OCI-LY1 (cell line): ENCODE measurements around the gene SLC5A11.
"Not testable (repeated sequence)": the region's sequence is repeated elsewhere in the genome, so short reads cannot be mapped to it uniquely, and the experiment has no call there.

Source experiments
- H2AFZ ChIP-seq: fragments of 200-600 bp; sonication (generic), shearing (Covaris generic); 2 replicates; pipeline ENCODE4 v1.6.0; 2014; ENCODE audit warnings: antibody characterized with exemption, mild to moderate bottlenecking, low read length
- H3F3A ChIP-seq: fragments of 200-600 bp; sonication (generic), shearing (Covaris generic); 2 replicates; pipeline ENCODE4 v1.6.0; 2014; ENCODE audit warnings: mild to moderate bottlenecking, antibody characterized with exemption, low read length, moderate library complexity; ENCODE audit not compliant: insufficient read depth
- H3K27ac ChIP-seq: fragments of 200-600 bp; sonication (generic); 2 replicates; pipeline ENCODE4 v1.5.1; 2014; ENCODE audit warnings: low read length, mixed run types, mild to moderate bottlenecking, low read depth; ENCODE audit not compliant: poor library complexity, severe bottlenecking
- H3K27me3 ChIP-seq: fragments of 200-600 bp; sonication (generic); 2 replicates; pipeline ENCODE4 v1.6.0; 2014; ENCODE audit warnings: antibody characterized with exemption, mild to moderate bottlenecking, low read length, moderate library complexity; ENCODE audit not compliant: insufficient read depth
- H3K36me3 ChIP-seq: fragments of 200-600 bp; sonication (generic); 2 replicates; pipeline ENCODE4 v1.6.1; 2014; ENCODE audit warnings: mild to moderate bottlenecking, antibody characterized with exemption, low read length, moderate library complexity, mixed read lengths; ENCODE audit not compliant: insufficient read depth
- H3K4me1 ChIP-seq: fragments of 200-600 bp; sonication (generic); 2 replicates; pipeline ENCODE4 v1.5.1; 2014; ENCODE audit warnings: mild to moderate bottlenecking, low read length, moderate library complexity; ENCODE audit not compliant: insufficient read depth, severe bottlenecking
- H3K4me2 ChIP-seq: fragments of 200-600 bp; sonication (generic), shearing (Covaris generic); 2 replicates; pipeline ENCODE4 v1.6.1; 2014; ENCODE audit warnings: low read length
- H3K4me3 ChIP-seq: fragments of 200-600 bp; sonication (generic); 2 replicates; pipeline ENCODE4 v1.5.1; 2014; ENCODE audit warnings: low read length, low read depth, mild to moderate bottlenecking, mixed read lengths; ENCODE audit not compliant: poor library complexity, severe bottlenecking
- H3K79me2 ChIP-seq: fragments of 200-600 bp; shearing (Covaris generic); 2 replicates; pipeline ENCODE4 v1.6.1; 2016; ENCODE audit warnings: mixed run types, low read length, mixed read lengths; ENCODE audit not compliant: insufficient read depth
- H3K9ac ChIP-seq: fragments of 200-600 bp; sonication (generic), shearing (Covaris generic); 2 replicates; pipeline ENCODE4 v1.6.1; 2014; ENCODE audit warnings: mild to moderate bottlenecking, low read length, mixed read lengths
- H3K9me2 ChIP-seq: fragments of 200-600 bp; sonication (generic), shearing (Covaris generic); 2 replicates; pipeline ENCODE4 v1.6.1; 2014; ENCODE audit warnings: low read depth, mild to moderate bottlenecking, low read length, mixed read lengths
- H3K9me3 ChIP-seq: fragments of 200-600 bp; shearing (Covaris generic); 2 replicates; pipeline ENCODE4 v1.6.1; 2014; ENCODE audit warnings: low read length, mixed read lengths
- H4K20me1 ChIP-seq: fragments of 200-600 bp; sonication (generic), shearing (Covaris generic); 2 replicates; pipeline ENCODE4 v1.6.0; 2016; ENCODE audit warnings: mild to moderate bottlenecking, low read length; ENCODE audit not compliant: insufficient read depth
- EZH2 ChIP-seq: fragments of 200-600 bp; sonication (generic), shearing (Covaris generic); IDR thresholded peaks from 2 replicates; pipeline ENCODE4 v1.8.0; 2017; ENCODE audit warnings: borderline replicate concordance, mixed run types, mild to moderate bottlenecking, antibody characterized with exemption, low read length, moderate library complexity, mixed read lengths
- TF ChIP-seq, protein P1 (sequence below): fragments of 200-600 bp; sonication (generic), shearing (Covaris generic); IDR thresholded peaks from 2 replicates; pipeline ENCODE4 v1.5.1; 2017; ENCODE audit warnings: mild to moderate bottlenecking, antibody characterized with exemption, low read length, moderate library complexity, mixed read lengths

Gene SLC5A11

GRCh38 chr16:24855678-24856077, 9.9 kb downstream of the SLC5A11 start:
- H3K4me1 ChIP-seq = no peaks in the 10 kb centered on the region
- H3K27me3 ChIP-seq = no peaks in the 10 kb centered on the region

DNA sequence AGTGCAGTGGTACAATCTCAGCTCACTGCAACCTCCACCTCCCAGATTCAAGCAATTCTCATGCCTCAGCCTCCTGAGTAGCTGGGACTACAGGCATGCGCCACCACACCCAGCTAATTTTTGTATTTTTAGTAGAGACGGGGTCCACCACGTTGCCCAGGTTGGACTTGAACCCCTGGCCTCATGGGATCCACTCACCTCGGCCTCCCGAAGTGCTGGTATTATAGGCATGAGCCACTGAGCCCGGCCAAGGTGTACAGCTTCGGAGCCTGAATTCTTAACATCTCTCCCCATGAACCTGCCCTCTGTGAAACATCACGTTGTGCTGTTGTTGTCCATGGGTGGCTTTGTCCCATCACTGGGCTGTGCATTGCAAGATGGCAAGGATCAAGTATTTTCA, 11.1 kb downstream of the SLC5A11 start:
- H3K79me2 ChIP-seq, H3K9ac ChIP-seq, H2AFZ ChIP-seq, H3K4me3 ChIP-seq, H3K4me1 ChIP-seq, H4K20me1 ChIP-seq, H3K27me3 ChIP-seq, H3K4me2 ChIP-seq, H3K36me3 ChIP-seq, H3F3A ChIP-seq, H3K9me2 ChIP-seq, H3K9me3 ChIP-seq, H3K27ac ChIP-seq: not testable (repeated sequence)

More at GRCh38 chr16:24855678-24856077, 9.9 kb downstream of the SLC5A11 start:
- no peaks in the 10 kb centered on the region for H3K9me2 ChIP-seq
- no peak overlapping the region for H3K27ac ChIP-seq
- no peak overlapping the region for H3K9ac ChIP-seq
- TF ChIP-seq EZH2 = no peak
- TF ChIP-seq, protein P1, sequence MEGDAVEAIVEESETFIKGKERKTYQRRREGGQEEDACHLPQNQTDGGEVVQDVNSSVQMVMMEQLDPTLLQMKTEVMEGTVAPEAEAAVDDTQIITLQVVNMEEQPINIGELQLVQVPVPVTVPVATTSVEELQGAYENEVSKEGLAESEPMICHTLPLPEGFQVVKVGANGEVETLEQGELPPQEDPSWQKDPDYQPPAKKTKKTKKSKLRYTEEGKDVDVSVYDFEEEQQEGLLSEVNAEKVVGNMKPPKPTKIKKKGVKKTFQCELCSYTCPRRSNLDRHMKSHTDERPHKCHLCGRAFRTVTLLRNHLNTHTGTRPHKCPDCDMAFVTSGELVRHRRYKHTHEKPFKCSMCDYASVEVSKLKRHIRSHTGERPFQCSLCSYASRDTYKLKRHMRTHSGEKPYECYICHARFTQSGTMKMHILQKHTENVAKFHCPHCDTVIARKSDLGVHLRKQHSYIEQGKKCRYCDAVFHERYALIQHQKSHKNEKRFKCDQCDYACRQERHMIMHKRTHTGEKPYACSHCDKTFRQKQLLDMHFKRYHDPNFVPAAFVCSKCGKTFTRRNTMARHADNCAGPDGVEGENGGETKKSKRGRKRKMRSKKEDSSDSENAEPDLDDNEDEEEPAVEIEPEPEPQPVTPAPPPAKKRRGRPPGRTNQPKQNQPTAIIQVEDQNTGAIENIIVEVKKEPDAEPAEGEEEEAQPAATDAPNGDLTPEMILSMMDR = no peak
- no peaks in the 10 kb centered on the region for H3K79me2 ChIP-seq
- H4K20me1 ChIP-seq = no peaks in the 10 kb centered on the region
- no peak overlapping the region for H3K4me2 ChIP-seq
- H3K9me3 ChIP-seq = no peaks in the 10 kb centered on the region
- no peak overlapping the region for H2AFZ ChIP-seq
- no peak overlapping the region for H3K4me3 ChIP-seq
- no peaks in the 10 kb centered on the region for H3F3A ChIP-seq
- H3K36me3 ChIP-seq = no peaks in the 10 kb centered on the region

DNA sequence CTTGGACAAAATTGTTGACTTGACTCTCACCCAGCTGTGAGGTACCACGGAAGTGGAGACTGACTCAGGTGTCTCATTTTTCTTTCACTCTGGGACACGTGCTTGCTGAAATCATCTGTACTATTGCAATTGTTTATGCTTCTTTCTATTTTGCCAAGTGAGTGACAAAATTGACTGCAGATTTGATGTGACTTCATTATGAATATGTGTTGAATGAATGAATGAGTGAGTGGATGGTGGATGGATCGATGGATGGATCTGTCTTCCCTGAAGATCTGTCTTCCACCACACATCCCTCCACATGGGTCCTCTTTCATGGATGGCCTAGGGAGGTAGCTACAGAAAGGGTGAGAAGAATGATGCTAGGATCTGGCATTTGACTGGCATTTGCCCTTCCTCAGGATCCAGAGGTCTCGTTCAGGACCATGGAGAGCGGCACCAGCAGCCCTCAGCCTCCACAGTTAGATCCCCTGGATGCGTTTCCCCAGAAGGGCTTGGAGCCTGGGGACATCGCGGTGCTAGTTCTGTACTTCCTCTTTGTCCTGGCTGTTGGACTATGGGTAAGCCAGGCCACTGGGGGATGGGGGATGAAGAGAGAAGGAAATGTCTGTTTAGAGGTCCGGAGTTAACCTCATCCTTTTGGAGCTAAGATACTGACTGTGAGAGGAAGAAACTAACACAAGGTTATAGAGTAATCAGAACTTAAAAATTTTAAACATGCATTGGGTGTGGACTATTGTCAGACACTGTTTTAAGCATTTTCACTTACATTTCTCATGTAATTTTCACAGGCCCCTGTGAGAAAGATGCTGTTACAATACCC, 12.7 kb downstream of the SLC5A11 start:
- Histone ChIP-seq H3K9me3 (no peaks in the 10 kb centered on the region), H3F3A (no peaks in the 10 kb centered on the region), H2AFZ (no peak overlapping the region), H3K27ac (no peak overlapping the region), H3K27me3 (no peaks in the 10 kb centered on the region), H4K20me1 (no peaks in the 10 kb centered on the region), H3K36me3 (no peaks in the 10 kb centered on the region), H3K9ac (no peak overlapping the region), H3K4me3 (no peak overlapping the region), H3K4me2 (no peak overlapping the region), H3K4me1 (no peaks in the 10 kb centered on the region), H3K9me2 (no peaks in the 10 kb centered on the region), H3K79me2 (no peaks in the 10 kb centered on the region)
- TF ChIP-seq EZH2 = no peak
- TF ChIP-seq, protein P1 = no peak

DNA sequence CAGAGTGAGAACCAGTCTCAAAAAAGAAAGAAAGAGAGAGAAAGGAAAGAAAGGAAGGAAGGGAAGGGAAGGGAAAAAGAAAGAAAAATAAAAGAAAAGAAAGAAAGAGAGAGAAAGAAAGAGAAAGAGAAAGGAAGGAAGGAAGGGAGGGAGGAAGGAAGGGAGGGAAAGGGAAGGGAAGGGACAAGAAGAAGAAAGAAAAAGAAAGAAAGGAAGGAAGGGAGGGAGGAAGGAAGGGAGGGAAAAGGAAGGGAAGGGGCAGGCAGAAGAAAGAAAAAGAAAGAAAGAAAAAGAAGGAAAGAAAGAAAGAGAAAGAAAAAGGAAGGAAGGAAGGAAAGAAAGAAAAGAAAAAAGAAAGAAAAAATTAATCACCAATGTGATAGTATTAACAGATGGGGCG, 15.7 kb downstream of the SLC5A11 start:
- no peaks in the 10 kb centered on the region for H3K4me1 ChIP-seq
- no peaks in the 10 kb centered on the region for H3F3A ChIP-seq
- H3K9me3 ChIP-seq = peaks cover 8% of the 10 kb centered on the region; the same call in 1 of the 2 replicates
- H3K9ac ChIP-seq = no peak overlapping the region
- H3K4me3 ChIP-seq = no peak overlapping the region
- no peak overlapping the region for H3K27ac ChIP-seq
- no peak overlapping the region for H3K4me2 ChIP-seq
- no peak overlapping the region for H2AFZ ChIP-seq
- H3K36me3 ChIP-seq = no peaks in the 10 kb centered on the region
- H3K27me3 ChIP-seq = no peaks in the 10 kb centered on the region
- no peaks in the 10 kb centered on the region for H4K20me1 ChIP-seq
- no peaks in the 10 kb centered on the region; the same call in 1 of the 2 replicates for H3K9me2 ChIP-seq
- H3K79me2 ChIP-seq = no peaks in the 10 kb centered on the region
- no peak for TF ChIP-seq EZH2
- TF ChIP-seq, protein P1 = no peak
